GM15510 (cell line): ENCODE measurements around the gene TMEM72.

ENCODE experiments used
- POLR2A ChIP-seq: IDR thresholded peaks from 3 replicates; pipeline ENCODE4 v1.6.1; 2011; ENCODE audit warnings: borderline replicate concordance; ENCODE audit not compliant: insufficient read length; ENCODE audit errors: extremely low read depth

Gene TMEM72

GRCh38 chr10:44947371-44948152 lies 36.4 kb downstream of the TMEM72 start:
- no peak for TF ChIP-seq POLR2A

- no peak for TF ChIP-seq POLR2A
Measured at GRCh38 chr10:44948642-44949041, 37.5 kb downstream of the TMEM72 start.

- TF ChIP-seq POLR2A: no peak
Measured at GRCh38 chr10:44949127-44949802, 38.1 kb downstream of the TMEM72 start.

- TF ChIP-seq POLR2A: no peak
Measured at GRCh38 chr10:44949915-44950314, 38.8 kb downstream of the TMEM72 start.

- no peak for TF ChIP-seq POLR2A
Measured at GRCh38 chr10:44950326-44951225, 39.4 kb downstream of the TMEM72 start.

DNA sequence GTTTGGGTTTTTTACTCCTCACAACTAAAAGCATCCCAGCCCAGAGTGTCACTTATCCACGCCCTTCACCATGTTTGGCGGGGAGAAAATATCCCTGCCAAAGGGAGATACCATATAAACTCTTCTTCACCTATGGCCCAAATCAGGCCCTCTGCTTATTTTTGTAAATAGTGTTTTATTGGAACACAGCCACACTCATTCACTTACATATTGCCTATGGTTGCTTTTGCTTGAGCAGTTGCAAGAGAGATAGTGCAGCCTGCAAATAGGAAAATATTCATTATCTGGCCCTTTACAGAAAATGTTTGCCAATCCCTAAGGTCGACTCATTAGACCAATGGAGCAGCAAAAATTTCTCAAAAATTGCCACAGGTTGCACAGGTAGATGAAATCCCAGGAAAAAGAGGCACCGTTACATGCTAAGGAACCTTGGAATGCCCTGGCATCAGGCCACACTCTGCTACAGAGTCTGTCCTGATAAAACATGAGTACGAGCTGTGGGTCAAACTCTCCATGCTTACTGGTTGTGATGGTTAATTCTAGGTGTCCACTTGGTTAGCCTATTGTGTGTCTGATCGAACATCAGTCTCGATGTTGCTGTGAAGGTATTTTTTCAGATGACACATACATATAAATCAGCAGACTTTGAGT lies 40.6 kb downstream of the TMEM72 start:
- no peak for TF ChIP-seq POLR2A

DNA sequence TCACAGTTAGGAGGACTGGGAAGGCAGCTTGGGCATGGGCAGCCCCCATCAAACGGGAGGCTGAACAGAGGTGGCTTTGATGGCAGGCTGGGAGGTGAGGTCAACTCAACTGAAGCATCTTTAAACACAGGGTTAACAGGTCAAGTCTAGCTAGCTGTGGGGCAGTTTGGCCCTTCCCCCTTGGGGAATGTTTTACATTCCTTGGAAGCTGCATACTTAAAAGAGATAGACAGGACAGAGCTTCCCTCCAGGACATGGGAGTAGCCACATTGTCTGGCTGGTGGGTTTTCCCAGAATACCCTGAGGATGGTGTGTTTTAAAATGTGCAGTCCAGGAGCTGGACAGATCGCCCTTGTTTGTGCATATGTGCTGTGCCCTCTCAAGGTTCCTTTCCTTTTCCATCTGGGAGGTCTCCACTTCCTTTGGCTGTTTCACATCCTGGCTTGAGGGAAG lies 41.7 kb downstream of the TMEM72 start:
- TF ChIP-seq POLR2A: no peak

DNA sequence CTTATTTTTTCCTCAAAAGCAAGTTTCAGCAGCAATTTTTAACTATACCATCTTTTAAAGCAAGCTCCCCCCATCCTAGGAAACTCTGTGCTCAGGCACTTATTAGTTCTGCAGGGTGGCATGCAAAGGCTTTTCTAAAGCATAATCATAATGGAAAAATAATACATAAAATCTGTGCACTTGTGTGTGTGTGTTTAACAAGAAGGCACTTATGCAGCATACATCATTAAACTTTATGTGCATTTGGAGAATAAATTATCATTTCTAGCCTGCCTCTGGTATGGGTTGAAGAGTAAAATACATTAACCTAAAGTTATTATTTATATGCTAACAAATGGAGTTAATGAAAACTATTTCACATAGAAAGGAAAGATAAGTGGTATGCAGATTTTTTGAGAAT lies 42.9 kb downstream of the TMEM72 start:
- TF ChIP-seq POLR2A: no peak

GRCh38 chr10:44954962-44955361 lies 43.8 kb downstream of the TMEM72 start:
- no peak for TF ChIP-seq POLR2A

DNA sequence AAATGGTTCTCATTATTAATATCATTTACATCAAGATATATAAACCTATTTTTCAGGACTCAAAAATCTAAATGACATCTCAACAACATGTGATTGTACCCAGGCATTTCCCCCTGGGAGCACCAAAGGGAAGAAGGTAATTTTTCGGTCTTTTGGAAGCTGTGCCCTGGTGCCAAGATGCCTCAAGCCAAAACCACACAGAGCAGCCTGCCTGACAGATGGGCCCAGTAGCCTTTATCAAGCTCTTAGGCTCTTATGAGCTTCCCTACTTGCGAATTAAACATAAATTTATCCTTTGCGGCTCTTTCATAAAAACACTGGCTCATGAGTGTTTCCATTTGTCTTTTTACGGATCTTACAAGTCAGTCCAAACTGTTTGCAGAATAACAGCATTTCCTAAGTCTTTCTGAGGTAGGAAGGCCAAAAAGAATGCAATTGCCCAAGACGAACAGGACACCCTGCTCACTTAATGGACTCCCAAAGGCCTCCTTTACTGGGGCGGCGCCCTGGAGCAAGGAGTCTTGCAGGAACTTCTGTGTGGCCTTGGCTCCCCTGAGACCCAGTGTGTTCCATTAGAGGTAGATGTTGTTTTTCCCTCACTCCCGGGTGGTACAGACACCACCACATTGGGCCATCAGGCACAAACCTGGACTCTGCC lies 44.4 kb downstream of the TMEM72 start:
- no peak for TF ChIP-seq POLR2A

GRCh38 chr10:44956226-44956625 lies 45.1 kb downstream of the TMEM72 start:
- no peak for TF ChIP-seq POLR2A

- no peak for TF ChIP-seq POLR2A
Measured at GRCh38 chr10:44956717-44957706, 45.9 kb downstream of the TMEM72 start.
